ENCODE data around the gene CUL5. TPM values are rescaled to one million over a fixed set of nuclear protein-coding genes. Genes with fewer than 3 reads are reported as not detected.
"Not testable (repeated sequence)": the region's sequence is repeated elsewhere in the genome, so short reads cannot be mapped to it uniquely, and the experiment has no call there.

The CUL5 gene
- polyA plus RNA-seq, 4 donors = 41.1 to 47.8 (median 44.1) TPM

DNA sequence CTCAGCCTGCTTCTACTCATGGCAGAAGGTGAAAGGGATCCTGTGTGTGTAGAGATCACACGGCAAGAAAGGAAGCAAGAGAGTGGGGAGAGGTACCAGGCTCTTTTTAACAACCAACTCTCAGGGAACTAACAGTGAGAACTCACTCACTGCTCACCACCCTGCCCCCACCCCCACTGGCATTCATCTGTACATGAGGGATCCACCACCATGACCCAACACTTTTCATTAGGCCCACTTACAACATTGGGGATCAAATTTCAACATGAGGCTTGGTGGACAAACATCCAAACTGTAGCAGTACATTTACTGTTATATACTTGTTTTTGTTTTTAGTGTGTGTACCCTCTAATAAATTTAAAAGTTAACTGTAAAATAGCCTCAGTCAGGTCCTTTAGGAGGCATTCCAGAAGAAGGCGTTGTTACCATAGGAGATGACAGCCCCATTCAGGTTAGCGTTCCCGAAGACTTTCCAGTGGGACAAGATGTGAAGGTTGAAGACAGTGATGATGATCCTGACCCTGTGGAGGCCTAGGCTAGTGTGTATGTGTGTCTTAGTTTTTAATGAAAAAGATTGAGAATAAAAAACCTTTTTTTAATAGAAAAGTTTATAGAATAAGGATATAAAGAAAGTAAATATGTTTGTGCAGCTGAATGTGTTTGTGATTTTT, 11.3 kb downstream of the CUL5 start:
- no peak for DNase-seq (ENCODE audit: low read depth in 4 of 4, low spot score in 2 of 4)

DNA sequence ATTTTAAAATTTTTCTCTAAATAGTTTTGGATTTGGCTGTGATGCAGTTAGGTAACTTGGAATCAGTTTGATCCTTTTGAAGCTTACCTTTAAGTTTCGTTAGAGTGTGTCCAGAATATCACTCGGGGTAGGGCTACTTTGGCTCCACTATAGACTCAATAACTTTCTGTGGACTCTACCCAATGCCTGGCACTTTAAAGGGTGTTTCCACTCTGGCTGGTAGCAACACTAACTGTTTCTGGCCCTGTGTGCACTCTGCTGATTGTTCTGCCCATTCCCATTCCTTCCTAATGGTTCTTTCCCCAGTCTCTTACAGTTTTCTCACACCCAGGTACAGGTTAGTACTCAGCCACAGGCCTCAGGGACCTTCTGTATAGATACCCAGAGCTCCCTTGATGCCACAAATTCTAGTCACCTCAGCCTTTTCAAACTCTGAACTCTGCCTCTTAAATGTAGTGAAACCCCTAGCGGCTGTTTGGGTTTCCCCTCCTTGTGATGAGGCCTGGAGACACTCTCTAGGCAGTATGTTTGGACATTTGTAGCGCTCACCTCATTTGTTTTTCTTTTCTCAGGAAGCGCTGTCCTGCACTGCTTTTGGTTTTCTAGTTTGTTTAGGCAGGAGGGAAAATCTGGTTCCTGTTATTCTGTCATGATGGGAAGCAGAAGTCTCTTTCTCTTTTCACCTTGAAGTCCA, 16.8 kb downstream of the CUL5 start:
- no peak for DNase-seq (ENCODE audit: low read depth in 4 of 4, low spot score in 2 of 4)

DNA sequence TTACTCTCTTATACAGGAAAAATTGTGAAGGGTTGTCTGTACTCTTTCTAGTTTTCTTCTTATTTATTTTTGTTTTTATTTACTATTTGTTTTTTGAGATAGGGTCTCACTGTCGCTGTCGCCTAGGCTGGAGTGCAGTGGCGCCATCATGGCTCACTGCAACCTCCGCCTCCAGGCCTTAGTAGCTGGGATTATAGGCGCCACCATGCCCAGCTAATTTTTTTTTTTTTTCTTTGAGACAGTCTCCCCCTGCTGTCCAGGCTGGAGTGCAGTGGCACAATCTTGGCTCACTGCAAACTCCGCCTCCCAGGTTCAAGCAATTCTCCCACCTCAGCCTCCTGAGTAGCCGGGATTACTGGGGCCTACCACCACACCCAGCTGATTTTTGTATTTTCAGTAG, 18.4 kb downstream of the CUL5 start:
- DNase-seq (ENCODE audit: low read depth in 4 of 4, low spot score in 2 of 4) = no peak

DNA sequence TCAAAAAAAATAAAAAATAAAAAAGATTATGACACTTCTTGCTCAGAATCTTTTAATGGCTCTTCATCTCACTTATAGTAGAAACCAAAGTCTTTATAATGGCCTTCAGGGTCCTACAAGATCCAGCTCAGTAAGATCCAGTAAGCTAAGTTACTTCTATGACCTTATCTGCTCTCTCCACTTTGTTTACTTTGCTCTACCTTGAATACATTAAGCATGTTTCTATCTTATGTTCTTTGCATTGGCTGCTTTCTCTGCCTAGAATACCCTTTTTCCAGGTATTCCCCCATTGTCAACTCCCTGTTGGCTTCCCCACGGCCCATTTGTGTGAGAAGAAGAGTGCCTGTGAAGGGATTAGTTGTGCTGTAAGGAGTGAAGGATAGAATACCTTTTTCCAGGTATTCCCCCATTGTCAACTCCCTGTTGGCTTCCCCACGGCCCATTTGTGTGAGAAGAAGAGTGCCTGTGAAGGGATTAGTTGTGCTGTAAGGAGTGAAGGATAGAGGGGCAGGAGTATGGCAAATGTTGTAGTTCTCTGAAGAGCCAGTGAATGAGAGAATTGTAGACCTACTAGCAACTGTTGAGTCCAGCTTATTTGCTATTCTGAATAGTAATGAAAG, 20.2 kb downstream of the CUL5 start:
- DNase-seq (ENCODE audit: low read depth in 4 of 4, low spot score in 2 of 4) = not testable (repeated sequence)

- not testable (repeated sequence) for DNase-seq (ENCODE audit: low read depth in 4 of 4, low spot score in 2 of 4)
Observed at GRCh38 chr11:108031604-108032003, 22.9 kb downstream of the CUL5 start.

- DNase-seq (ENCODE audit: low read depth in 4 of 4, low spot score in 2 of 4) = no peak
Observed at GRCh38 chr11:108032800-108033199, 24.1 kb downstream of the CUL5 start.

GRCh38 chr11:108034034-108034433, 25.3 kb downstream of the CUL5 start:
- no peak for DNase-seq (ENCODE audit: low read depth in 4 of 4, low spot score in 2 of 4)

GRCh38 chr11:108034952-108035351, 26.3 kb downstream of the CUL5 start:
- no peak for DNase-seq (ENCODE audit: low read depth in 4 of 4, low spot score in 2 of 4)

- no peak for DNase-seq (ENCODE audit: low read depth in 4 of 4, low spot score in 2 of 4)
Observed at GRCh38 chr11:108035690-108036089, 27.0 kb downstream of the CUL5 start.

DNA sequence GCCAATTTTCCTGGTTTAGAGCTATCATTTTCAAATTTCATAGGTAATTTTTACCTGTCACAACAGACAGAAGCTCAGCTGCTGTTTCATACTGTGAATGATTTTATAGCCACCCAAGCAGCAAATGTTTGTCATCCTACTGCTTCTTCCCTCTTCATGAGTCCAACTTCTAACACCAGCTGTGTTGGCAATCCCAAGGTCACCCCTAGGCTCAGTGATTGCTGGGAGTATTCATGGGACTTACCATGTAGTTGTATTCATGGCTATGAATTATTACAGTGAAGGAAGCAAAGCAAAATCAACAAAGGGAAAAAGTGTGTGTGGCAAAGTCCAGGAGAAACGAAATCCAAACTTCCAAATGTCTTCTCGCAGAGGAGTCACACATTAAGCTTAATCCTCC, 28.5 kb downstream of the CUL5 start:
- DNase-seq (ENCODE audit: low read depth in 4 of 4, low spot score in 2 of 4) = no peak

- DNase-seq (ENCODE audit: low read depth in 4 of 4, low spot score in 2 of 4) = no peak
Observed at GRCh38 chr11:108037636-108038035, 28.9 kb downstream of the CUL5 start.

- no peak for DNase-seq (ENCODE audit: low read depth in 4 of 4, low spot score in 2 of 4)
Observed at GRCh38 chr11:108048269-108048668, 39.6 kb downstream of the CUL5 start.

DNA sequence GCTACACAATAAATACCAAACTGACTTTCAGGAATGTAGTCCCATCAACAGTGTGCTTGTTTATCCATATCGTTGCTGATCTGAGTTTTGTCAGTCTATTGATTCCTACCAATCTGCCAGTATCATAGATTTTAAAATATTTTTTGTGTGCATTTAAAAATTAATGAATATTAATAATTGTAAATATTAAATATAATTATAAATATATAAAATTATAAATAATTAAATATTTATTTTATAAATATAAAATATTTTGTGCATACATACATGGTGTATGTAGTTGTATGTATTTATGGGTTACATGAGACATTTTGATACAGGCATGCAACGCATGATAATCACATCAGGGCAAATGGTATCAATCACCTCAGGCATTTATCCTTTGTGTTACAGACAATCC, 53.6 kb downstream of the CUL5 start:
- DNase-seq (ENCODE audit: low read depth in 4 of 4, low spot score in 2 of 4) = no peak

- no peak for DNase-seq (ENCODE audit: low read depth in 4 of 4, low spot score in 2 of 4)
Observed at GRCh38 chr11:108063410-108063809, 54.7 kb downstream of the CUL5 start.

GRCh38 chr11:108069947-108070346, 61.2 kb downstream of the CUL5 start:
- DNase-seq (ENCODE audit: low read depth in 4 of 4, low spot score in 2 of 4) = no peak

GRCh38 chr11:108084811-108085210, 76.1 kb downstream of the CUL5 start:
- DNase-seq (ENCODE audit: low read depth in 4 of 4, low spot score in 2 of 4) = peak in 1 of 4 donors; percentile 10

GRCh38 chr11:108085672-108086071, 77.0 kb downstream of the CUL5 start:
- no peak for DNase-seq (ENCODE audit: low read depth in 4 of 4, low spot score in 2 of 4)

- no peak for DNase-seq (ENCODE audit: low read depth in 4 of 4, low spot score in 2 of 4)
Observed at GRCh38 chr11:108092134-108092533, 83.4 kb downstream of the CUL5 start.

DNA sequence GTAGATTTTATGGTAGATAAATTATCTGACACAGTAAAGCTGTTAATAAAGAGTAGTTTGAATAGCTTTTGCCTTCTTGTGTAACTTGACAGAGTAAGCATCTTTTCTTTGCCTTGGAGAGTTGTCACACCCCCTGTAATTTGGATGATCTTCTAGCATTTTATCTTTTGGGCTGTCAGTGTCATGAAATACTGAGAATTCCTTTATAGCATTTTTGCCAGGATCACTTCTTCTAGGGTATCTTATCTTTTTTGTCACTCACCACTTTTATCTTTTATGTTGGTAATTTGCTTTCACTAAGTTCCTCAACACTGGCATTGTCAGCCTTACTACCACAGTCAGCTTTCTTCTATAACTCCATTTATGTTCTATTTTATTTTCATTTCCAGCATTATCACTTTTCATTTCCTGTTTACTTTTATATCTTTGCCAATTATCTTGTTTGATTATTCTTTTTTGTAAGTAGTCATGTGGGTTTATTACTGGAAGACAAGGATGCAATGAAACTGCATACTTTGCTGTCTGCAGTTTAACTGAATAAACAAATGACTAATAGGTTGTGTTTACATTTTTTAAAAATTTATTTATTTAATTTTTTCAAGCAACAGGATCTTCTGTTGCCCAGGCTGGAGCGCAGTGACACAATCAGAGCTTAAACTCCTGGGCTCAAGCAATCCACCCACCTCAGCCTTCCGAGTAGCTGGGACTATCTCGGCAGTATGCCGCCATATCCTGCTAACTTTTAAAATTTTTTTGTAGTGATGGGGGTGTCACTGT, 84.6 kb downstream of the CUL5 start:
- DNase-seq (ENCODE audit: low read depth in 4 of 4, low spot score in 2 of 4) = no peak

GRCh38 chr11:108097179-108097578, 88.5 kb downstream of the CUL5 start:
- no peak for DNase-seq (ENCODE audit: low read depth in 4 of 4, low spot score in 2 of 4)

DNA sequence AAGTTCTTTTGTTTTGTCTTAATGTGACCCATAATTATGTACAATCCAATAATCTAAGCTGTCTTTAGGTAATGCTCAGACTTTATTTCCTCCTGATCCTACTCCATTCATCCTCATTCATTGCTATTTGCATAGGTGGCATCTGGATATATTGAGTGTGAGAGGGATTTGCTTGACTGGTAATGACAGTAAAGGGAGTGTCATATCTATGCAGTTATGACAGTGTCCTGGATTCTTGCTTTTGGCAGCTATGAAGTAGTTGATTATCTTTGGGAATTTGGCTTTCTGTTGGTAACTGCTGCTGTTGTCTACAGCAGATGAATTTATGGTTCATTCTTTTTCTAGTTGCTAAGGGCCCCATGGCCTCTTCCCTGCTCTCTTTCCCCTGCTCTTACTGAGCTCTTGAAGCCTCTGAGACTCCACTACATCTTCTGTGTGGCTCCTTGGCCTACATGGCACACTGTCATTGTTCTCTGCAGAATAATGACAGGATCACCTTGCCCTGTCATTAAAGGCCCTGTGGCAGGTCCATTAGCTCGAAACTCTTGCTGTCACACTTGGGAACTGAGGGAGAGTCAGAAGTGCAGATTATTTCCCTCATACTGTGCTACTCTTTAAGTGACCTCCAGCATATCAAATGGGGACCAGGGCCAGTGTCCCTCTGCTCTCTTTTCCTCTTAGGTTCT, 92.5 kb downstream of the CUL5 start:
- DNase-seq (ENCODE audit: low read depth in 4 of 4, low spot score in 2 of 4) = no peak

Data from left renal cortex interstitium (tissue), 4 donors.